ENCODE measurements around the gene ARGLU1. TPM values are rescaled to one million over a fixed set of nuclear protein-coding genes. Genes with fewer than 3 reads are reported as not detected.

The ARGLU1 gene
- total RNA-seq, 1 experiment from 2014 or later: 66.5 TPM

DNA sequence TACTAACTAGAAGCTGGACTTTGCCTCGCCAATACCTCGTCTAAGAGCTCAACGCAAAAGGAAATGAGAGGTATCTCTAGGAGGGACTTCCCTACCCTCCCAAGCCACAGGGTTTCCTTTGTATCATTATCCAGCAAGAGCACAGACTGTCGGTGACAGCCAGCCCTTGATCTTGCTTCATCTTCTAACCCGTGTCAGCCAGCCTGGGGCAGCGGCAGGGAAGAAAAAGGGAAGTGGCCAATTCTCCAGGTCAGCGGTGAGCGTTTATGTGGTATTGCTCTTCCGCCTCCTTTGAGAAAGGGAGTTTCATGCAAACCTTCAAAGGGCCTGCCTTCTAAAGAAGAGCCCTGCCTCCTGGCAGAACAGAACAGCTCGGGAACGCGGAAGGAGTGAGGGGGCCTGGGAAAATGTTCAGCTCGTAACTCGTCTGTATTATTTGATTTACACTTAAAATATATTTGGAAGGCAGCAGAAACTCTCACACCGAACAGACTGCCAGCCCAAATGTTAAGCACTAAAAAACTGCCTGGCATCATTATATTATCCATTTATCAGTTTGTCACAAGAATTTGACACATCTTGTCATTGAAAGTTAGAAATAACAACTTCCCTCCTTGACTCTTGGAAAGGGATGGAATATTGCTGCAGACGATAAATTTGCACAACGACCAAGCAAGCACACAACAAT, 74.3 kb downstream of the ARGLU1 start:
- Histone ChIP-seq H3K27ac (ENCODE audit: low read depth, low read length, poor library complexity, severe bottlenecking) (no peak overlapping the region), H3K27me3 (replicated peaks; ENCODE audit: insufficient read depth, low read depth, low read length, poor library complexity) (no peaks in the 10 kb centered on the region), H3K4me3 (ENCODE audit: low read depth, low read length, poor library complexity, severe bottlenecking) (no peak overlapping the region), H3K9me3 (ENCODE audit: low read depth, low read length, poor library complexity, severe bottlenecking) (no peaks in the 10 kb centered on the region), H3K36me3 (ENCODE audit: insufficient read depth, low read length, poor library complexity, severe bottlenecking) (no peaks in the 10 kb centered on the region), H3K4me1 (ENCODE audit: insufficient read depth, low read length, poor library complexity, severe bottlenecking) (no peaks in the 10 kb centered on the region)
- ChIA-PET POLR2A (ENCODE audit: low non-redundant PET) (no interaction called here), CTCF (no interaction called here)
- DNase-seq (ENCODE audit: low spot score): no peak
- TF ChIP-seq, protein P1, sequence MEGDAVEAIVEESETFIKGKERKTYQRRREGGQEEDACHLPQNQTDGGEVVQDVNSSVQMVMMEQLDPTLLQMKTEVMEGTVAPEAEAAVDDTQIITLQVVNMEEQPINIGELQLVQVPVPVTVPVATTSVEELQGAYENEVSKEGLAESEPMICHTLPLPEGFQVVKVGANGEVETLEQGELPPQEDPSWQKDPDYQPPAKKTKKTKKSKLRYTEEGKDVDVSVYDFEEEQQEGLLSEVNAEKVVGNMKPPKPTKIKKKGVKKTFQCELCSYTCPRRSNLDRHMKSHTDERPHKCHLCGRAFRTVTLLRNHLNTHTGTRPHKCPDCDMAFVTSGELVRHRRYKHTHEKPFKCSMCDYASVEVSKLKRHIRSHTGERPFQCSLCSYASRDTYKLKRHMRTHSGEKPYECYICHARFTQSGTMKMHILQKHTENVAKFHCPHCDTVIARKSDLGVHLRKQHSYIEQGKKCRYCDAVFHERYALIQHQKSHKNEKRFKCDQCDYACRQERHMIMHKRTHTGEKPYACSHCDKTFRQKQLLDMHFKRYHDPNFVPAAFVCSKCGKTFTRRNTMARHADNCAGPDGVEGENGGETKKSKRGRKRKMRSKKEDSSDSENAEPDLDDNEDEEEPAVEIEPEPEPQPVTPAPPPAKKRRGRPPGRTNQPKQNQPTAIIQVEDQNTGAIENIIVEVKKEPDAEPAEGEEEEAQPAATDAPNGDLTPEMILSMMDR (conservative IDR thresholded peaks at IDR 0.05; ENCODE audit: low read depth, low read length): no peak
- no peak for TF ChIP-seq EZH2 (IDR thresholded peaks at IDR 0.05; ENCODE audit: borderline replicate concordance, low read depth, low read length, poor library complexity, severe bottlenecking)
- intact Hi-C loops (cut with micrococcal nuclease; ENCODE audit: unreplicated experiment): no loop called here
- no TSS peak for BruUV-seq (replicated peaks)

DNA sequence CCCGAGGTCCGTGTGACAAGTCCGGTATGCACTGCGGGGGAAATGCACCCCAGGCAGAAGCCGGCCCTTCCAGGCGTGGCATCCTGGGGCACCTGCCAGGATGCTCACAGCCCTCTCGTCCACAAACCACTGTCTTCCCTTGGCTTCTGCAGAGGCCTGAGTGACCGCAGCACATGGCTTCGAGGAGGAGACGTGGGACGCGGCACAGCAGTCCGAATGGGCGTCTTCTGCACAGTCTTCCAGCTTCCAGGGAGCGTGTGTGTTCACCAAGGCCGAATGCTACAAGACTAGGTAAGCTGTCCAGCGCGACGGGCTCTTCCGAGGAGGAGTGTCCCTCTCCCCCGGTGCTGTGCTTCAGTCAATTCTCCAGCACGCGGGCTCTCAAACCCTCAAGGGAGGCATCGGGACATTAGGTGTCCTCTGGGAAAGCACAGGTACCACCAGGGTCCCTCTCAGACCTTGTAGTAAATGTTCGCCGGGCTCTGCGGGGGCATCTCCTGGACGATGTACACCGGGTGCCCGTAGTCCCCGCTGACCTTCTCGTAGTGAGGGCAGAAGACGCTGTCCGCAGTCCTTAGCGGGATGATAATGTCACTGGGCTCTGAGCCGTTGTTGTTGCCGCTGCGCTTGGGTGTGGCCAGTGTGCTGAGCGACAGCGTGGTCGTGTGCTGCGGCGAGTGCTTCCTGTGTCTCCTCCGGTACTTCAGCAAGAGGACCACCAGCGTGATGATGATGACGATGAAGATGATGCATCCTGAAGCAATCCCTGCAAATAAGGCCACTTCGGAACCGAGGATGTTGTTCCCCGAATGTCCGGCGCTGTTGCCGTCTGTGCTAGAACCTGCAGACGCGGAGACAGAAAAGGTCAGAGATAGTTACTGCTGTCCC, 75.1 kb downstream of the ARGLU1 start:
- no peak for TF ChIP-seq EZH2 (IDR thresholded peaks at IDR 0.05; ENCODE audit: borderline replicate concordance, low read depth, low read length, poor library complexity, severe bottlenecking)
- TF ChIP-seq, protein P1 (conservative IDR thresholded peaks at IDR 0.05; ENCODE audit: low read depth, low read length): no peak
- no peaks in the 10 kb centered on the region for H3K27me3 ChIP-seq (replicated peaks; ENCODE audit: insufficient read depth, low read depth, low read length, poor library complexity)
- no peaks in the 10 kb centered on the region for H3K9me3 ChIP-seq (ENCODE audit: low read depth, low read length, poor library complexity, severe bottlenecking)
- H3K4me3 ChIP-seq (ENCODE audit: low read depth, low read length, poor library complexity, severe bottlenecking): no peak overlapping the region
- H3K27ac ChIP-seq (ENCODE audit: low read depth, low read length, poor library complexity, severe bottlenecking): no peak overlapping the region
- BruUV-seq (replicated peaks): no TSS peak
- intact Hi-C loops (cut with micrococcal nuclease; ENCODE audit: unreplicated experiment): no loop called here
- CTCF ChIA-PET: no interaction called here
- no peak for DNase-seq (ENCODE audit: low spot score)
- H3K4me1 ChIP-seq (ENCODE audit: insufficient read depth, low read length, poor library complexity, severe bottlenecking): no peaks in the 10 kb centered on the region
- H3K36me3 ChIP-seq (ENCODE audit: insufficient read depth, low read length, poor library complexity, severe bottlenecking): no peaks in the 10 kb centered on the region
- POLR2A ChIA-PET (ENCODE audit: low non-redundant PET): no interaction called here

DNA sequence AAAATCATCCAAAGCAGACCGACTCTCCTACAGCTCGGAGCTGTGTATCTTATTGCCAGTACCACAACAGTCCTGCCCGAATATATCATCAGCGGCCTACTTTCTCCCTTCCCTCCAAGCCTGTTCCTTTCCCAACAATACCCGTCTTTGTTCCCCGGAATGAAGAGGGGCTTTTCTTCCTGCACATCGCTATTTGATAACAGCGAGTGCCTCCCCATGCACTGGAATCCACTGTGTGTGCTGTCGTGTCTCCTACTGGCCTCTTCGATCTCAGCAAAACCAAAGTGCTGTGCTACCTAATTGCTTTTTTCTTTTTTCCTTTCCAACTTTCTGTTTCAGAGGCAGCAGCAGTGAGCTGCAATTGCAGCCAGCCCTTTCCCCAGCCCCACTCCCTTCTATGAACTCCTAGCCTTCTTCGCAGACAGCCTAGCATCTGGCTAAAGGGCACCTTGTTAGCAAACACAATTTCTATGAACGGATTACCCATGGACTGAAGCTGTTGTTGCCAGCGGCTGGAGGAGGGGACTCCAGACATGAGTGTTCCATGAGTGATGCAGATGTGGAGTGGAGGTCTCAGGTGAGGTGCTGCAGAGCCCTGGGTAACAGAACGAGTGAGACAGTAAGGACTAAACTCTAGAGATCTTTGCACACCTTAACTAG, 75.9 kb downstream of the ARGLU1 start:
- H3K36me3 ChIP-seq (ENCODE audit: insufficient read depth, low read length, poor library complexity, severe bottlenecking): no peaks in the 10 kb centered on the region
- BruUV-seq (replicated peaks): no TSS peak
- TF ChIP-seq EZH2 (IDR thresholded peaks at IDR 0.05; ENCODE audit: borderline replicate concordance, low read depth, low read length, poor library complexity, severe bottlenecking): no peak
- TF ChIP-seq, protein P1 (conservative IDR thresholded peaks at IDR 0.05; ENCODE audit: low read depth, low read length): no peak
- H3K4me3 ChIP-seq (ENCODE audit: low read depth, low read length, poor library complexity, severe bottlenecking): no peak overlapping the region
- intact Hi-C loops (cut with micrococcal nuclease; ENCODE audit: unreplicated experiment): no loop called here
- no peaks in the 10 kb centered on the region for H3K9me3 ChIP-seq (ENCODE audit: low read depth, low read length, poor library complexity, severe bottlenecking)
- no peak for DNase-seq (ENCODE audit: low spot score)
- no peak overlapping the region for H3K27ac ChIP-seq (ENCODE audit: low read depth, low read length, poor library complexity, severe bottlenecking)
- no peaks in the 10 kb centered on the region for H3K4me1 ChIP-seq (ENCODE audit: insufficient read depth, low read length, poor library complexity, severe bottlenecking)
- ChIA-PET CTCF (no interaction called here), POLR2A (ENCODE audit: low non-redundant PET) (no interaction called here)
- no peaks in the 10 kb centered on the region for H3K27me3 ChIP-seq (replicated peaks; ENCODE audit: insufficient read depth, low read depth, low read length, poor library complexity)

Other genes with a start within 250 kb of the ARGLU1 start
- gene EFNB2, start 32.5 kb downstream of the ARGLU1 start, total RNA-seq (2021): 2.2 and 5.2 TPM in 2 replicates